ENCODE data around the gene ST3GAL5. TPM values are rescaled to one million over a fixed set of nuclear protein-coding genes. Genes with fewer than 3 reads are reported as not detected.

ST3GAL5 gene
- total and polyA plus RNA-seq, 2 of the 8 experiments (the other 6 are each of a cell fraction or from before 2014, with no cell fraction given), result 1.9 to 4.5 TPM

DNA sequence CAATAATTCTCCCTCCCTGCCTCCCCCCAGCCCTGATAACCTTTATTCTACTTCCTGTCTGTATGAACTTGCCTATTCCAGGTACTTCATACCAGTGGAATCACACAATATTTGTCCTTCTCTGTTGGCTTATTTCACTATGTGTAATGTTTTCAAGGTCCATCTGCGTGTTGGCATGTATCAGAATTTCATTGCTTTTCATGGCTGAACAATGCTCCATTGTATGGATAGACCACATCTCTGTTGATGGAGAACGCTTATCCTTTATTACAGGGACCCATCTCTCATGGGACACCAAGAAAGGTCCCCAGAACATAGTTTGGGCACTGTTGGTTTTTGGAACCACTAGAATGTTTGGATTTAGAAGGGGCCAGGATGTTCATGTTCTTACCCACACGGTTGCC, 94.8 kb downstream of the ST3GAL5 start:
- TF ChIP-seq ASH2L (IDR thresholded peaks at IDR 0.05; ENCODE audit: low read length), result no peak
- TF ChIP-seq CEBPB (IDR thresholded peaks at IDR 0.05; ENCODE audit: low read depth, low read length), result no peak
- TF ChIP-seq CHD1 (IDR thresholded peaks at IDR 0.05; ENCODE audit: low read depth, low read length), result no peak
- TF ChIP-seq, protein P1, sequence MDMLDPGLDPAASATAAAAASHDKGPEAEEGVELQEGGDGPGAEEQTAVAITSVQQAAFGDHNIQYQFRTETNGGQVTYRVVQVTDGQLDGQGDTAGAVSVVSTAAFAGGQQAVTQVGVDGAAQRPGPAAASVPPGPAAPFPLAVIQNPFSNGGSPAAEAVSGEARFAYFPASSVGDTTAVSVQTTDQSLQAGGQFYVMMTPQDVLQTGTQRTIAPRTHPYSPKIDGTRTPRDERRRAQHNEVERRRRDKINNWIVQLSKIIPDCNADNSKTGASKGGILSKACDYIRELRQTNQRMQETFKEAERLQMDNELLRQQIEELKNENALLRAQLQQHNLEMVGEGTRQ (IDR thresholded peaks at IDR 0.05; ENCODE audit: low read length), result no peak
- no peak for TF ChIP-seq TAF1 (IDR thresholded peaks at IDR 0.05; ENCODE audit: low read depth, low read length)
- no peak for TF ChIP-seq KDM5A (IDR thresholded peaks at IDR 0.05; ENCODE audit: low read length)
- TF ChIP-seq SP2 (IDR thresholded peaks at IDR 0.05; ENCODE audit: low read length), result no peak
- TF ChIP-seq YY1 (IDR thresholded peaks at IDR 0.05; ENCODE audit: low read depth, low read length), result no peak
- no peak for TF ChIP-seq POLR2AphosphoS5 (IDR thresholded peaks at IDR 0.05; ENCODE audit: low read depth, low read length)
- Histone ChIP-seq H3K56ac (replicated peaks; ENCODE audit: insufficient read length, low read depth, low read length) (no peak overlapping the region), H2BK20ac (ENCODE audit: low read length) (no peak overlapping the region), H3K79me2 (ENCODE audit: control insufficient read depth in 1 of 2, insufficient read depth in 2 of 2, low read length in 2 of 2) (no peaks in the 10 kb centered on the region), H3K14ac (ENCODE audit: insufficient read length) (no peak overlapping the region), H2AFZ (ENCODE audit: low read length) (no peak overlapping the region), H2BK120ac (replicated peaks; ENCODE audit: low read depth, low read length) (no peak overlapping the region), H3K4me1 (replicated peaks in 1 of 4; ENCODE audit: control insufficient read depth in 3 of 4, insufficient read depth in 4 of 4, low read length in 3 of 4) (no peaks in the 10 kb centered on the region; a peak in 1 of 7 replicates), H3K18ac (ENCODE audit: extremely low read depth, low read length) (no peak overlapping the region), H3K9ac (replicated peaks in 1 of 4; ENCODE audit: extremely low read depth in 1 of 4, low read depth in 3 of 4, low read length in 3 of 4) (no peak overlapping the region), H2BK15ac (ENCODE audit: low read length) (no peak overlapping the region), H2BK5ac (ENCODE audit: low read depth, low read length) (no peak overlapping the region), H2AK5ac (ENCODE audit: low read depth, low read length) (no peak overlapping the region), H3K23ac (ENCODE audit: insufficient read length) (no peak overlapping the region), H3K27me3 (replicated peaks in 1 of 4; ENCODE audit: control insufficient read depth in 3 of 4, extremely low read depth in 1 of 4, insufficient read depth in 3 of 4, low read length in 3 of 4) (no peaks in the 10 kb centered on the region; a peak in 1 of 7 replicates), H3K4ac (replicated peaks; ENCODE audit: insufficient read length, low read depth, low read length) (no peak overlapping the region), H4K91ac (replicated peaks; ENCODE audit: insufficient read length, low read length) (no peak overlapping the region), H4K5ac (ENCODE audit: insufficient read length, low read depth, low read length) (no peak overlapping the region), H3K9me3 (ENCODE audit: insufficient read depth in 2 of 2, low read depth in 1 of 2, low read length in 1 of 2) (no peaks in the 10 kb centered on the region), H4K20me1 (replicated peaks in 1 of 2; ENCODE audit: control insufficient read depth in 1 of 2, insufficient read depth in 2 of 2, low read length in 2 of 2) (no peaks in the 10 kb centered on the region), H3K4me2 (ENCODE audit: insufficient read depth in 1 of 2, low read depth in 2 of 2, low read length in 2 of 2) (no peak overlapping the region), H3K27ac (ENCODE audit: low read depth, low read length) (no peak overlapping the region), H4K8ac (ENCODE audit: extremely low read depth, insufficient read depth, low read length) (no peak overlapping the region), H3K23me2 (ENCODE audit: low read depth, low read length) (no peaks in the 10 kb centered on the region), H3K79me1 (ENCODE audit: low read depth, low read length) (no peaks in the 10 kb centered on the region), H3K36me3 (ENCODE audit: control insufficient read depth in 2 of 4, insufficient read depth in 4 of 4, low read length in 3 of 4) (no peaks in the 10 kb centered on the region), H2BK12ac (ENCODE audit: low read depth, low read length) (no peak overlapping the region), H3K4me3 (ENCODE audit: extremely low read depth in 1 of 4, insufficient read depth in 2 of 4, low read depth in 3 of 4, low read length in 4 of 4) (no peak overlapping the region)
- ChIA-PET POLR2A (ENCODE audit: partially characterized antibody) (interaction anchor here (1.0 to 2.0 kb wide), 2 partner anchors 20 to 25 kb away, joined by 3 to 4 read pairs; no protein-coding TSS in a partner anchor), CTCF (ENCODE audit: partially characterized antibody) (interaction anchor here (0.8 to 4.7 kb wide), 13 partner anchors 8 to 94 kb away, joined by 3 to 58 read pairs (median 5); partner anchors contain the start of gene ATOH8)
- 86% methylated on average over 3 of the region's 3 CpGs; no CpG with 5 or more reads in 1 of the 2 experiments for WGBS, 2 experiments (ENCODE audit: extremely low coverage in 1 of 2, insufficient coverage in 1 of 2, insufficient read length in 1 of 2, insufficient replicate concordance in 2 of 2, low coverage in 1 of 2, low lambda C conversion rate in 2 of 2, missing lambda C conversion rate in 1 of 2)
- FAIRE-seq (no peak), DNase-seq (ENCODE audit: low read depth in 1 of 2, low spot score in 2 of 2) (no peak)

Data from H1 (cell line).